Astrocyte (in vitro differentiated cells and primary cell): ENCODE measurements around the gene SLC25A46.

Experiments used
- CTCF ChIP-seq: IDR thresholded peaks from 2 replicates; pipeline ENCODE4 v1.5.1; 2011; ENCODE audit warnings: low read depth, mild to moderate bottlenecking, inconsistent platforms, low read length, moderate library complexity; ENCODE audit not compliant: insufficient read depth
- EZH2 ChIP-seq: IDR thresholded peaks from 2 replicates; pipeline ENCODE4 v1.6.1; 2012; ENCODE audit warnings: mild to moderate bottlenecking, low read length, inconsistent platforms; ENCODE audit not compliant: insufficient read depth

DNA sequence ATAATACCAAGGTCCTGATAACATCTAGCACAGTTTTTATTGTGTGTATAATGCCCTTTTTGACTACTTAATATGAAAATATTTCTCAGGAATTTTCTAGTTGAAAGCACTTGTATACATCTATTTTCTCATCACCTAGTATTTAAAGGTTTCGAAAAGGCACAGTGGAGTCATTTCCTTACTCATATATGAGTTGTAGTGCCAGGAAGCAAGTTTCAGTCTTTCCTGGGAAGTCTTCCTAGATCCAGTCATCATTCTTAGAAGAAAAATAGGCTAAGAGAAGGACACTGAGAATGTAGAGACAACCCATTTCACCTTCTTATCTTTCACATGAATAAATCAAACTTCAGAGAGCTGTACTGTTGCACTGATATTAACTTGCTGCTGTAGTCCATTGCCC, 70.2 kb downstream of the SLC25A46 start:
- TF ChIP-seq CTCF (no peak), EZH2 (no peak)
